Muscle of back (tissue), 11 donors: ENCODE results near the gene ITGB7. TPM values are rescaled to one million over a fixed set of nuclear protein-coding genes. Genes with fewer than 3 reads are reported as not detected.
"Not testable (repeated sequence)": the region's sequence is repeated elsewhere in the genome, so short reads cannot be mapped to it uniquely, and the experiment has no call there.

Experiments
- DNase-seq, 3 donors: peaks; one replicate each; pipeline versions ENCODE4 v3.0.0 to v3.0.0-alpha.2; 2013
- polyA plus RNA-seq, 10 donors: library from polyadenylated mRNA; unstranded; fragments of 120-200 nt; gene quantifications; one replicate each; pipeline ENCODE4 v1.2.1, GENCODE V29; 2013; ENCODE audit not compliant: insufficient read length in 10 of 10

ITGB7 gene
- polyA plus RNA-seq, 10 donors = 0.46 to 5.6 (median 0.93) TPM

DNA sequence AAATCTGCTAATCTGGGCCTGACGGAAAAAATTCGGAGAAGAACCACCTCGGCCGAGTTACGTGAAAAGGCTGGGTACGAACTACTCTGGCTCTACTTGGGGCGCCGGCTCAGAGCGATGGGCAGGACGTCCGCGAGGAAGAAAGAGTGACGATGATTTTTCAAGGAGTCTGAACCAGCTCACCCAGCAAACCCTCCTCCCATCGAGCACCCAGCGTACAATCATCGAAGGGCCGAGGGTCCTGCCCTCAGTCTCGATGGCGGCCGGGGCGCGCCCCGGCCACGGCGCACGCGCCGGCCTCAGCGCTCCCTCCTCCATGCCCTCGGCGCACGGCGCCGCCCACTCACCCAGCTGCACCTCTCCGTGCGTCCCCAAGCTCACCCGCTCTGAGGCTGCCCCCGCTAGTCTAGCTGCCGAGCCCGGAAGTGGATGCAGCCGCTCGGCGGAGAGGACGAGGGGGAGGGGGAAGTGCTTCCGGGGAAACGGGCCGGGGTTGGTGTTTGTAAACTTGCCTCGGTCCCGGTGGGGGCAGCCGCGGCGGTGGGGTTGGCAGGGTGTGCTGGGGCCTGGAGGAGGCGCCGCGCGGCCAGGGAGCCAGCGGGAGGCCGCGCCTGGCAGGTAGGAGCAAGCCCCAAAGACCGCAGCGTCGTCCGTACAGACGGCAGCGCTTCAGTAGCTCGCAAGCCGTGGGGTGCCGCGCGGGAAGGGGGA lies 26.7 kb downstream of the ITGB7 start, which contains the start of the genes CSAD and ZNF740:
CSAD (minus strand) TSS at position 706 of the 711 bp plus-strand sequence. CDS start 7,455 bp downstream, outside the sequence.
ZNF740 (plus strand) TSS at position 503 of the 711 bp plus-strand sequence. CDS start 1,262 bp downstream, outside the sequence.
- peak; percentile 97 to 99 (median 98) for DNase-seq

DNA sequence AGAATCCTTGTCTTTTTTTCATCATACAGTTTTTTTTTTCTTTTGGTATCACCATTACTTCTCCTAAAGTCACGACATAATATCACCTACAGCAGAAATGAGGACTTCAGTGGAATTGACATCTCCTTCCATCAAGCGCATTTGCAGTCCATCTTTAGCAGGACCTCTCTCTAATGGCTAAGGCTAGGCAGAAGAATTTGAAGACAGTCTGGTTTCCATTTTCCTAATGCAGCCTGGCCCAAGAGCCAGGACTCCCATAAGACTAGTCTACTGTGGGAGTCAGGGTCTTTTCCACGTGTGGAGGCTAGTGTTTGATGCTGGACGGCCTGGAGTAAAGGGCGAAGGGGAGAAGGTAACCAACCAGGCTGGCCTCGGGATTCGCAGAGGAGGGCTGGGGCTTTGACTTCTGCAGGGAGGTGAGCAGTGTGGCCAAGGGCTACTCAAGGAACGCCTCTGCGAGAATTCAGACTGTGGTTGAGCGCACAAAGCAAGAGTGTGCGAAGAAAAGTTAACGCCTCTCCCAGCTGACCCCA lies 27.3 kb downstream of the ITGB7 start:
- no peak for DNase-seq

DNA sequence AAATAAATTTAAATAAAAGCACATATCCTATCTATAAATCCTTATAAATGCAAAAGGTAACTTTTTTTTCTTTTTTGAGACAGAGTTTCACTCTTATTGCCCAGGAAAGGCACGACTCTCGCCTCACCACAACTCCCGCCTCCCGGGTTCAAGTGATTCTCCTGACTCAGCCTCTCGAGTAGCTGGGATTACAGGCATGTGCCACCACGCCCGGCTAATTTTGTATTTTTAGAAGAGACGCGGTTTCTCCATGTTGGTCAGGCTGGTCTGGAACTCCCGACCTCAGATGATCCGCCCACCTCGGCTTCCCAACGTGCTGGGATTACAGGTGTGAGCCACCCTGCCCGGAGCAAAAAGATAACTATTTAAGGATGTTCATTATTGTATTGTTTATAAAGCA lies 28.2 kb downstream of the ITGB7 start:
- DNase-seq = not testable (repeated sequence)

DNA sequence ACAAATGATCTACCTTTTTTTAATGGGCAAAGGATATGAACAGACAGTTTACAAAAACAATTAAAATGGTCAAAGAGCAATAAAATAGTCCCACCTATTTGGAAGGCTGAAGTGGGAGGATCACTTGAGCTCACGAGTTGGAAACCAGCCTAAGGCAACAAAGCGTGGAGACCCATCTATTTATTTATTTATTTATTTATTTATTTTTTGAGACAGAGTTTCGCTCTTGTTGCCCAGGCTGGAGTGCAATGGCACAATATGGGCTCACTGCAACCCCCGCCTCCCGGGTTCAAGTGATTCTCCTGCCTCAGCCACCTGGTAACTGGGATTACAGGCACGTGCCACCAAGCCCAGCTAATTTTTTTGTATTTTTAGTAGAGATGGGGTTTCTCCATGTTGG lies 29.6 kb downstream of the ITGB7 start:
- not testable (repeated sequence) for DNase-seq

DNA sequence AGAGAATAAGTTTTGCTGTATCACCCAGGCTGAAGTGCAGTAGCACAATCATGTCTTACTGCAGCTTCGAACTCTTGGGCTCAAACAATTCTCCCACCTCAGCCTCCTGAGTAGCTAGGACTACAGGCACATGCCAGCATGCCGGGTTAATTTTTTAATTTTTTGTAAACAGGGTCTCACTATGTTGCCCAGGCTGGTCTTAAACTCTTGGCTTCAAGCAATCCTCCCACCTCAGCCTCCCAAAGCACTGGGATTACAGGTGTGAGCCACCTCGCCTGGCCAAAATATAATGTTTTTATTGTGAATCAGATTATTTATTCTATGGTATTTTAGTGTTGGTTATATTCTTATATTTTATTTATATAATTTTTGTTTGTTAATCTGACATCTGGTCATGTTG lies 30.3 kb downstream of the ITGB7 start:
- no peak for DNase-seq

DNA sequence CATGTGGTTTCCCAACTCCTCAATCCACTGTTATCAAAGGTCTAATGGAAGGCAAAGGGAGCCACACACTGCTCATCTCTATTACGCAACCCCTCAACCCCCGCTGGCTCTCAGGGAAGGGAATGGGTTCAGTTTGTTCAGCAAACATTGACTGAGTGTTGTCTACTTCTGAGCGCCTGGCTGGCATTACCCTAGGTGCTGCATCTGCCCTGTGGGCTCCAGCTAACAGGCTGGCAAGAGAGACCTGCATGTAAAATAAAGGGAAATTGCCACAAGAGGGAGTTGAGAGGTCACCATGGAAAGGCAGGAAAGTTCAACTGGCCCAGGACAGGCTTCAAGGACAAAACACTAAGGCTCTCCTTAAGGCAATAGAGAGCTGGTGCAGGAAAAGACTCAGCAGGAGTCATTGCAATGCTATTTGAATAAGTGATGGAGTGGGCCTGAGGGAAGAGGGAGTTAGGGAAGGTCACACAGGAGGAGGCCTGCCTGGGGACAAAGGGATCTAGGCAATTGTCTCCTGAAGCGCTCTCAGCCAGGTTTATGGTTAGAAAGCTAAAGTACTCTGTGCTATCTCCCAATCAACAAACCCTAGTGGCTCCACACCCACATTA lies 32.1 kb downstream of the ITGB7 start:
- no peak for DNase-seq

DNA sequence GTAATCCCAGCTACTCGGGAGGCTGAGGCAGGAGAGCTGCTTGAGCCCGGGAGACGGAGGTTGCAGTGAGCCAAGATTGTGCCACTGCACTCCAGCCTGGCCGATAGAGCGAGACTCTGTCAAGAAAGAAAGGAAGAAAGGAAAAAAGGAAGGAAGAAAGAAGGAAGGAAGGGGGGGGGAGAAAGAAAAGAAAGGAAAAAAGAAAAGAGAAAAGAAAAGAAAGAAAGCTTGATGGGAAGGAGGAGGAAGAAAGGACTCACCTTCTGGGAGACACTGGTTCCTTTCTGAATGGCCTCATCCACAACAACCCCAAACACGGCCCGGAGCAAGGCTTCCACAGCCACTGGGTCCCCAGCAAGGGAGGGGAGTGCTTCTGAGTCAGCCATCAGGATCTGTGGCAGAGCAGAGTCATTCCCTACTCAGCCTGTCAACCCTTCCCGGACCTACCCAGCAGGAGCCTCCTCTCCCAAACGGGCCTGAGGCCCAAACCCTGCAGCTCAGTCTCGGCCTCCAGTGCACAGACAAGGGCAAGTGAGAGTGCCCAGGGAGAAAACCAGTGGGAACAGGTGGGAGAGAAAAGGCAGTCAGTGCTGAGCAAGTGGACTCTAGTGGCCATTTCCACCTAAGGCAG lies 33.9 kb downstream of the ITGB7 start:
- DNase-seq = no peak

DNA sequence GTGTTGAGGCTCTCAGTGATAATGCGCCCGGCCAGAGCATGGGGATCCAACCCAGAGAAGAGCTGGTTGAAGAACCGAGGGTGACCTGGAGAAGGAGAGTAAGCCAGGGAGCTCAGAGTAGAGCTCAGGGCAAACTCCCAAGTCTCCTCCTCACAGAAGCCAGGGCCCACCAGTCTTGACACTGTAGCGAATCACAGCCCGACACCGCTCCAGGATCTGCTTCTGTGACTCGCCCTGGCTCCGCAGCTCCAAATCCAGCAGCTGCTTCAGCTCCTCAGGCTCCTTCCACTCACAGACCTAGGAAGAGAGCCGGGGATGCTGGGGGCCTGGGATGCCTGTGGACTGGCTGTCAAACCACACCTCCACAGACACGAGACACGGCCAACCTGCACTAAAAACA lies 34.7 kb downstream of the ITGB7 start:
- DNase-seq = no peak

DNA sequence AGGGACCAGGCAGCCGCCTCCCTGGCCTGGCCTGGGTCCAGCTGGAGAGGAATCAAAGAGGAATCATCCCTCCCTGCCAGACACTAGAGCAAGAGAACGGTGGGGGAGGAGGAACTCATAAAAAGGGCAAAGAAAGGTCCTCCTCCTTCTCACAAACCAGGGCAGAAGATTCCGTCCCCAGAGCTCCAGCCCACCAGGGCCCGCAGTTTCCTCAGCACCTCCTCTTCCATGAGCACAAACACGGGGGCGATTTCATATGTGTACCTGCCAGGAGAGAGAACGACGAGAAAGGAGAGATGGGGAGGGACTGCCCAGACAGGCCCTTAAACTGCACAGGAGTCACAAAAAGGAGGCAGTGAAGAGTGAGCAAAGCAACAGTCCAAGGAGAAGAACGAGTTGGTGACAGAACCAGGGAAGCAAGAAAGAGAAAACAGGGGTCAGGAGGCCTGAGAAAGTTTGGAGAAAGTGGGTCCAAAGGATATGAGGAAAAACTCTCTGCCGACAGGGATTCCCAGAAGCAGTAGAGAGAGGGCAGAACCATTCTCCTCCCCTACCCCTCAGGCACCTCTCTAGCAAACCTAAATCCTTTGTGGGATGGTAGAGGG lies 35.2 kb downstream of the ITGB7 start:
- DNase-seq = no peak

DNA sequence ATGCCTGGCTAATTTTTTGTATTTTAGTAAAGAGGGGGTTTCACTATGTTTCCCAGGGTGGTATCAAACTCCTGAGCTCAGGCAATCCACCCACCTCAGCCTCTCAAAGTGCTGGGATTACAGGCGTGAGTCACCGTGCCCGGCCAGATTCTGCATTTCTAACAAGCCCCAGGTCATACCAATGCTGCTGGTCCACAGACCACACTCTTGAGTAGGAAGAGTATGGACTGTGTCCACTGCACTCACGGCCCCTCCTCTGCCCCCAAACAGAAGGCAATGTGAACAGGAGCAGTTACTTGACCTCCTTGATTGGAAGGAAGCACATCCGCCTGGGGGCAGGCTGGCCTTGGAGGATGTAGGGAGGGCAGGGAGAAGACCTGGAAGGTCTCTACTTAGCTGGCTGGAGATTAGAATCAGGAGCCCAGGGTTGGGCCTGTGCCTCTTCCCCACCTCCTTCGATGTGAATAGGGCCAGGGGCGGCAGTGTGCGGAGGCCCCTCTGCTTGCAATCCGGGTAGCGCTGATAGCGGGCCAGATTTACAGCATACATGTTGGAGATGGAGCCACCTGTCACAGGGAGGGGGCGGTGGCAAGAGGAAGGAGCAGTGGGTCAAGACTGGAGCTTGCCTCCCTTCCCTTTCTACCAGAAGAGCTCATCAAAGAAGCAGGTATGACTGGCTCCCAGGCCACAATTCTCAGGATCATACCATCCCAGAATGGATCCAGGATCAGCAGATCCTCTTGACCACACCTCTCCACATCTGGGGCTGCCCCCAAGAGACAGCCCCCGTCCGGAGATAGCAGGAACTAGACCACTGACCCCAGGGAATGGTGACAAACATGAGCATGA lies 36.0 kb downstream of the ITGB7 start:
- DNase-seq = no peak

DNA sequence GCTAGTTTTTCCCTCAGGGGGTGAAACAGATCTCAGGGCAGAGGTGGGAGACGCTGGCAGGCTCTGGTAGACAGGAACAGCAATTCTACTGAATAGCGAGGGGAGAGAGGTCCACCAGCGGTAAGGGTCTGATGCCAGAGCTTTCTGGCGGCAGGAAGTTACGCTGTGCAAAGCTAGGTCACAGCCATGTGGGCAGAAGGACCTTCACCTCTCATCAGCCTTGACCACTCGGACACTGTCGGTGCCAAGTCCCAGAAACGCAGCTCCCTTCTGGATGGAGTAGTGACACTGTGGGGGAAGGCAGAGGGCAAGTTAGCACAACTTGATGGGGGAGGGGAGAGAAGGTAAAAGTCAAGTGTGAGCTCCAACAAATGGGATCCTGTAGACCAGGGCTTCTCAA lies 36.8 kb downstream of the ITGB7 start:
- DNase-seq = no peak

DNA sequence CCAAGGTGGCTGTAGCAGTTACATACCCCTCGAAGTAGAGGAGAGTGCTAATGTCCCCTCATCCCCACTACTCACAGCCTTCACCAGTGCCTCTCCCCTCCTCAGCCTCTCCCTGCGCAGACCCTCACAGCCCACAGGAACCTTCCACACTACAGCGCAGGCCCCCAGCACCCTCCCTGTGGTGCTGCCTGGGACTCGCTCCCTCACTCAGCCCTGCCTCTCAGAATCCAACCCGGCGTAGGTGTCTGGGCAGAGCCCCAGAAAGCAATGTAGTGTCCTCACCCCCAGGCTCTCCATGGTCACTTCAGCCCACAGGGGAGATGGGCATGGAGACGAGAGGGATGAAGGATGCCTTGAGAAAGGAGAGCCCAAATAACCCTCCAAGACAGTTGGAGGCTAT lies 37.4 kb downstream of the ITGB7 start:
- DNase-seq = no peak

DNA sequence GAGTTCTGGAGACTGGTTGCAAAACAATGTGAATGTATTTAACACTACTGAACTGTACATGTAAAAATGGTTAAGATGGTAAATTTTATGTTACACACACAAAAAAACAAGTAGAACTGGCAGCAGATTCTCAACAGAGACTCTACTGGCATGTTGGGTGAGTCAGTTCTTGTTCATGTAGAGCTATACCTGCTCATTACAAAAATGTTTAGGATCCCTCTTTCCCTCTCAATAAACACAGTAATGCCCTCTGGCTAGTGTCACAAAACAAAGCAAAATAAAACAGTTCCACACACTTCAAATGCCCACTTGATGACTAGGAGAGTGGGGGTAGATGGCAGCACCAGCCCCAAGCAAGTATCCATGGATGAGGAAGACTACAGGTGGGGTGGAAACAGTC lies 40.2 kb downstream of the ITGB7 start:
- DNase-seq = no peak

DNA sequence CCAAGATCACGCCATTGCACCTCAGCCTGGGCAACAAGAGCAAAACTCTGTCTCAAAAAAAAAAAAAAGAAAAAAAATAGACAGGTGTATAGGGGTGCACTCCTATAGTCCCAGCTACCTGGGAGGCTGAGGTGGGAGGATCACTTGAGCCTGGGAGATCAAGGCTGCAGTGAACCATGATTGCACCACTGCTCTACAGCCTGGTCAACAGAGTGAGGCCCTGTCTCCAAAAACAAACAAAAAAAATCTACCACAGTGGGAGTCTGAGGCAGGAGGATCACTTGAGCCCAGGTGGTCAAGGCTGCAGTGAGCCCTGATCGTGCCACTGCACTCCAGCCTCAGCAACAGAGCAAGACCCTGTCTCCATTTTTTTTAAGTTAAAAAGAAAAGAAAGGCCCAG lies 44.0 kb downstream of the ITGB7 start:
- not testable (repeated sequence) for DNase-seq

DNA sequence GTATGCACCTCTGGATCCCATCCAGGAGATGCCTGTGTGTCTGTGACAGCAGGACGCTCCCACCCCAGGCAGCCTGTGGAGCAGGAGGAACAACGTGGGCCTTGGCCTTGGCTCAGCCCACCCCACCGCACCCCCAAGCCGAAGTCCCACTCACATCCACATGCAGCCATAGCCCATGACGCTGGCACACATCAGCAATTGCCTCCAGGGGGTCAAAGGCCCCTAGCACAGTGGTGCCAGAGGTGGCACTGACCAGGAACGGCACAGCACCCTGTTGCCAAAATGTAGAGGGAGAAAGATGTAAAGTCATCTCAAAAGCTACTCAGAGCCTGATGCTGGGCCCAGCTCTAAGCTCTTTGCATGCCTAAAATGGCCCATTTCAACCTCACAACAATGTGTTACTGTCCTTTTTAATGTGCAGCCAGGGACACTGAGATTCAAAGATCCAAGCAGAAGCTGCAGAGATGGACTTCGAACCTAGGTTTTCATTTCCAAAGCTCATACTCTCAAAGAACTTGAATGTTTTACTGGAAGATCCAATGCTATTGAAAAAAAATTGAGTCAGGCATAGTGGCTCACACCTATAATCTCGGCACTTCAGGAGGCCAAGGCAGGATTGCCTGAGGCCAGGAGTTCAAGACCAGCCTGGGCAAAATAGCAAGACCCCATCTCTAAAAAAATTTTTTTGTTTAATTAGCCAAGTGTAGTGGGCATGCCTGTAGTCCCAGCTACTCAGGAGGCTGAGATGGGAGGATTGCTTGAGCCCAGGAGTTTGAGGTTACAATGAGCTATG lies 45.7 kb downstream of the ITGB7 start:
- DNase-seq = no peak

DNA sequence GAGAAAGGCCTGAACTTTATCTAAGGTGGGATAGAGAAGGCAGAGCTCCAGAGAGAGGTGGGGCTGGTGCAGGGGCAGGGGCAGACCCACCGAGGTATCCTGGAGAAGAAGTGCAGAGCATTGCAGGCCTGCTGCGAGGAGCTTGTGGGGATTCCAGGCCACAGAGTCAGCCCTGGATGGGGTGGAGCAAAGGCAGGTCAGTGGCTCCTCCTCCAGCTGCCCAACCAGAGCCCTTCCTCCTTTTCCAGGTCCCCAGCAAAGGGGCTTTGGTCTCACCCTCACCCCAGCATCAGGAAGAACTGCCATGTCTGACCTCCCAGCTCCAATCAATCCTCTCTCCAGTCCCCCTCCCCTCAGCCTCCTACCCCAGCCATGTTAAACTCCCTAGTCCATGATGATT lies 46.4 kb downstream of the ITGB7 start:
- no peak for DNase-seq

DNA sequence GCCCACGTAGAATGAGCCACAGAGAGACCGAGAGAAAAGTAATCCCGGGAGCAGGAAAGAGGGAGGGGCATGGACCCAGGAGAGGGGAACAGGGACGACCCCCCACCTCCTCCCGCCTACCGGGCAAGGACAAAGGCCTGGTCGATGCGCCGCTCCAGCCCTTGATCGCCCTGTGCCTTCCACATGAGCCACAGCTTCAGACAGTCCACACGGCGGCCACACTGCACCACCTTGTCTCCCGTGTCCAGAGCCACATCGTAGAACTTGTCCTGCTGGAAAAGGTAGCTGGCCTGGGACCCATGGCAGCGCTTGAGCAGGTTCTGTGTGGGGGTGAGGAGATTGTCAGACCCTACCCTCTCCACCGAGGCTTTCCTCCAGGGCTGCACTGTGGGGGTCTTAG lies 47.1 kb downstream of the ITGB7 start:
- no peak for DNase-seq

DNA sequence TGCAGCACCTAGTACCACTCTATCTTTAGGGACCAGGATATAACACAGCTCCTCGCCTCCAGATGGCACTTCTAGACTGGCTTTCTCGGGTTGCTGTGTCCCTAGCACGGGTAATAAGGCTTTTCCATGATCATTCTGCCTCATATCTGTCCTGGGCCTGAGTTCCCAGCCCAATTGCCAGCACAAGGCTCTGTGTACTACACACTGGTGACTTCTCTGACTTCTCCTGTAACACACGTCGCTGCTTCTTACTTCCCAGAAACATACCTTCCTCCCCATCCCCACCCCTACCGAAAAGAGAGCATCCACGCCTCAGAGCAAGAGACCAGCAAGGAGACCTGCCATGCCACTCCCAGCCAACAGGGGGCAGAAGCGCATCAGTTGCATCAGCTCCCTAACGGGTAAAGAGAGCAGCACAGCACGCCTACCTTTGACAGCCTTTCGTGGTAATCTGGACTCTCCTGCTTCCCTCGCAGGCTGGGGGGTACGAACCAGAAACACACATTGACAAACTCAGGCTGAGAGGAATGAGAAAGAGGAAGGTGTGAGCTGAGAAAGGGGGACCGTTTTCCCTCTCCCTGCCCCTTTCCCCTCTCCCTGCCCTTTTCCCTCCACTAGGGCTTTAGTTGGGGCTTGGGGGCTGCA lies 47.7 kb downstream of the ITGB7 start:
- DNase-seq = peak; percentile 61 to 82 (median 71)

DNA sequence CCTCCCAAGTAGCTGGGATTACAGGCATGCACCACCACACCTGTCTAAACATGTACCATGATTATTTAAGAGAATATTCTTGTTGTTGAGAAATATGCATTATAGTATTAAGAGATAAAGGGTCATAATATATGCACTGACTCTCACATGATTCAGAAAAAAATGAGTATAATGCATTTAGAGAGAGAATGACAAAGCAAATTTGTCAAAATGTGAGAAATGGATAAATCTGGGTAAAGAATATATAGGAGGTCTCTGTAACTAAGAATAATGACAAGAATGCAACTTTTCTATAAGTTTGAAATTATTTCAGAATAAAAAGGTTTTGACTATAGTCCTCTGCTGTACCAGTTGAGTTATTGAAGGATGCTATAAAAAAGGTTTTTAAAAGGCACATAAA lies 54.7 kb downstream of the ITGB7 start:
- no peak for DNase-seq

DNA sequence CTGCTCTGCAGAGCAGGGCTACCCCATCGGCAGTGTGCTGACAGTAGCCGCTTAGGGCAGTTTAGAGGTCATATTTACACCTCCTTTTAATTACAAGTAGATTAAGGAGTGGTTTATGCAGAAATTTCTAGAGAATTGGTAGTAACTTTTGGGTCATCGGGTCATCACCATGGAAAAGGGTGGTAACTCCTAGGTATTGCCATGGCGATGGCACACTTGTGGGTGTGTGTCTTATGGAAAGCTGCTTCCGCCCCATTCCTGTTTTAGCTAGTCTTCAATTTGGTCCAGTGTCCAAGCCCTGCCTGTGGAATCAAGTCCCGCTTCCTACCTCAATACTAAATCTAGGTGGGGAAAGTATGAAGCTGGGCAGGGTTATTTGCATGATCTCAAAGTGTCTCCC lies 56.0 kb downstream of the ITGB7 start:
- no peak for DNase-seq
